ENCODE data around the gene EWSR1. TPM values are rescaled to one million over a fixed set of nuclear protein-coding genes. Genes with fewer than 3 reads are reported as not detected.

The EWSR1 gene
- total RNA-seq, 1 donor from 2014 or later, result 133 TPM

GRCh38 chr22:29332886-29333496 lies 64.9 kb downstream of the EWSR1 start:
- Histone ChIP-seq H3K36me3 (peaks cover 52 to 90% of the 10 kb centered on the region in 2 donors), H3K4me3 (no peak overlapping the region), H3K27ac (no peak overlapping the region), H3K27me3 (no peaks in the 10 kb centered on the region), H3K9me3 (no peaks in the 10 kb centered on the region), H3K4me1 (no peaks in the 10 kb centered on the region)
- intact Hi-C loops (cut with DNase I), result no loop called here
- DNase-seq (ENCODE audit: low spot score in 2 of 2), result no peak
- TF ChIP-seq CTCF (IDR thresholded peaks at IDR 0.05), result no peak

- intact Hi-C loops (cut with DNase I), result no loop called here
- Histone ChIP-seq H3K4me1 (no peaks in the 10 kb centered on the region), H3K27me3 (no peaks in the 10 kb centered on the region), H3K4me3 (no peak overlapping the region), H3K9me3 (no peaks in the 10 kb centered on the region), H3K27ac (no peak overlapping the region), H3K36me3 (peaks cover 50 to 90% of the 10 kb centered on the region in 2 donors)
- no peak for DNase-seq (ENCODE audit: low spot score in 2 of 2)
- no peak for TF ChIP-seq CTCF (IDR thresholded peaks at IDR 0.05)
Observed at GRCh38 chr22:29334148-29334547, 66.1 kb downstream of the EWSR1 start.

GRCh38 chr22:29334696-29335344 lies 66.8 kb downstream of the EWSR1 start:
- H3K4me1 ChIP-seq, result no peaks in the 10 kb centered on the region
- H3K27me3 ChIP-seq, result no peaks in the 10 kb centered on the region
- intact Hi-C loops (cut with DNase I), result no loop called here
- H3K4me3 ChIP-seq, result no peak overlapping the region
- peaks cover 53 to 90% of the 10 kb centered on the region in 2 donors for H3K36me3 ChIP-seq
- TF ChIP-seq CTCF (IDR thresholded peaks at IDR 0.05), result no peak
- H3K9me3 ChIP-seq, result no peaks in the 10 kb centered on the region
- no peak for DNase-seq (ENCODE audit: low spot score in 2 of 2)
- no peak overlapping the region for H3K27ac ChIP-seq

- Histone ChIP-seq H3K27ac (no peak overlapping the region), H3K36me3 (peaks cover 55 to 90% of the 10 kb centered on the region in 2 donors), H3K4me3 (no peak overlapping the region), H3K9me3 (no peaks in the 10 kb centered on the region), H3K27me3 (no peaks in the 10 kb centered on the region), H3K4me1 (no peaks in the 10 kb centered on the region)
- intact Hi-C loops (cut with DNase I), result no loop called here
- no peak for DNase-seq (ENCODE audit: low spot score in 2 of 2)
- no peak for TF ChIP-seq CTCF (IDR thresholded peaks at IDR 0.05)
Observed at GRCh38 chr22:29335656-29336055, 67.6 kb downstream of the EWSR1 start.

- Histone ChIP-seq H3K36me3 (peaks cover 64 to 90% of the 10 kb centered on the region in 2 donors), H3K4me3 (no peak overlapping the region), H3K9me3 (no peaks in the 10 kb centered on the region), H3K27ac (no peak overlapping the region), H3K27me3 (no peaks in the 10 kb centered on the region), H3K4me1 (no peaks in the 10 kb centered on the region)
- DNase-seq (ENCODE audit: low spot score in 2 of 2), result no peak
- TF ChIP-seq CTCF (IDR thresholded peaks at IDR 0.05), result no peak
- intact Hi-C loops (cut with DNase I), result no loop called here
Observed at GRCh38 chr22:29336751-29337490, 68.9 kb downstream of the EWSR1 start.

Data from ascending aorta (tissue), 2 donors.